M059J (cell line): Measurements from ENCODE around the gene BRD3OS. TPM values are rescaled to one million over a fixed set of nuclear protein-coding genes. Genes with fewer than 3 reads are reported as not detected.
A peak's percentile ranks its signal among the peaks of the same experiment; 100 is the strongest.

ENCODE experiments used
- DNase-seq: peaks from one replicate; pipeline ENCODE4 v3.0.0-alpha.2; 2012; ENCODE audit warnings: low read depth
- total RNA-seq: library from RNA; depleted of rRNA; stranded (reverse); fragments of >200 nt; shearing (Covaris generic); gene quantifications from 2 replicates; pipeline ENCODE4 v1.2.3, GENCODE V29; 2014; rRNA removed

BRD3OS gene
- total RNA-seq: 22.7 and 32.3 TPM in 2 replicates

GRCh38 chr9:134024828-134025605, at the start of gene BRD3OS:
Gene BRD3OS (plus strand): TSS chr9:134025481. CDS start chr9:134026748, 1,267 bp downstream.
- peak; percentile 96 for DNase-seq

GRCh38 chr9:133975511-133975910, 49.8 kb upstream of the BRD3OS start:
- DNase-seq: no peak

GRCh38 chr9:133976191-133976861, 49.0 kb upstream of the BRD3OS start:
- DNase-seq: no peak

- no peak for DNase-seq
Measured at GRCh38 chr9:133976887-133977286, 48.4 kb upstream of the BRD3OS start.

GRCh38 chr9:133977421-133978201, 47.7 kb upstream of the BRD3OS start:
- DNase-seq: no peak

GRCh38 chr9:133978226-133978898, 46.9 kb upstream of the BRD3OS start:
- no peak for DNase-seq

GRCh38 chr9:133978899-133979272, 46.4 kb upstream of the BRD3OS start:
- no peak for DNase-seq

- DNase-seq: no peak
Measured at GRCh38 chr9:133979273-133979920, 45.9 kb upstream of the BRD3OS start.

- DNase-seq: no peak
Measured at GRCh38 chr9:133979921-133980863, 45.1 kb upstream of the BRD3OS start.

- DNase-seq: no peak
Measured at GRCh38 chr9:133980864-133981588, 44.3 kb upstream of the BRD3OS start.

- DNase-seq: no peak
Measured at GRCh38 chr9:133981589-133981957, 43.7 kb upstream of the BRD3OS start.

GRCh38 chr9:133981958-133982681, 43.2 kb upstream of the BRD3OS start:
- DNase-seq: no peak

GRCh38 chr9:133982971-133983720, 42.1 kb upstream of the BRD3OS start:
- DNase-seq: no peak

GRCh38 chr9:133986061-133986460, 39.2 kb upstream of the BRD3OS start:
- no peak for DNase-seq

GRCh38 chr9:133986774-133987445, 38.4 kb upstream of the BRD3OS start:
- DNase-seq: no peak

GRCh38 chr9:133987446-133987788, 37.9 kb upstream of the BRD3OS start:
- DNase-seq: no peak

- no peak for DNase-seq
Measured at GRCh38 chr9:133987946-133988665, 37.2 kb upstream of the BRD3OS start.
